ENCODE data around the gene UBQLN1.
"Not testable (repeated sequence)": the region's sequence is repeated elsewhere in the genome, so short reads cannot be mapped to it uniquely, and the experiment has no call there.

UBQLN1 gene

GRCh38 chr9:83708515-83709158 lies 879 bp upstream of the UBQLN1 start:
- Mint-ChIP-seq H3K4me3 (peak overlapping the region; percentile 96 to 97 (median 96)), H3K4me1 (peaks cover 18% of the 10 kb centered on the region), H3K36me3 (ENCODE audit: low read depth) (peaks cover 22% of the 10 kb centered on the region), H3K9me3 (no peaks in the 10 kb centered on the region), H3K27me3 (ENCODE audit: low read depth) (no peaks in the 10 kb centered on the region), H3K27ac (peak overlapping the region; percentile 97 to 99 (median 99))
- peak in 1 of 3 experiments; percentile 17 for TF ChIP-seq CTCF (IDR thresholded peaks at IDR 0.05; ENCODE audit: unreplicated experiment in 3 of 3)

GRCh38 chr9:83707518-83707767 lies 315 bp downstream of the UBQLN1 start:
- Mint-ChIP-seq H3K27me3 (ENCODE audit: low read depth) (no peaks in the 10 kb centered on the region), H3K4me3 (peak overlapping the region; percentile 96 to 97 (median 96)), H3K36me3 (ENCODE audit: low read depth) (peaks cover 25% of the 10 kb centered on the region), H3K4me1 (peaks cover 18% of the 10 kb centered on the region), H3K27ac (peak overlapping the region; percentile 97 to 99 (median 99)), H3K9me3 (no peaks in the 10 kb centered on the region)
- TF ChIP-seq CTCF (IDR thresholded peaks at IDR 0.05; ENCODE audit: unreplicated experiment in 3 of 3): no peak

GRCh38 chr9:83706676-83707517 lies 861 bp downstream of the UBQLN1 start:
- Mint-ChIP-seq H3K27me3 (ENCODE audit: low read depth) (no peaks in the 10 kb centered on the region), H3K9me3 (no peaks in the 10 kb centered on the region), H3K4me1 (peaks cover 18% of the 10 kb centered on the region)

GRCh38 chr9:83705219-83705651 lies 2.5 kb downstream of the UBQLN1 start:
- H3K4me3 Mint-ChIP-seq: peak overlapping the region; percentile 96 to 97 (median 96)
- H3K36me3 Mint-ChIP-seq (ENCODE audit: low read depth): peaks cover 30% of the 10 kb centered on the region
- H3K4me1 Mint-ChIP-seq: peaks cover 28% of the 10 kb centered on the region
- H3K27ac Mint-ChIP-seq: peak overlapping the region; percentile 85 to 99 (median 96)
- H3K9me3 Mint-ChIP-seq; H3K27me3 Mint-ChIP-seq (ENCODE audit: low read depth): not testable (repeated sequence)

More at GRCh38 chr9:83706676-83707517, 861 bp downstream of the UBQLN1 start:
- TF ChIP-seq CTCF (IDR thresholded peaks at IDR 0.05; ENCODE audit: unreplicated experiment in 3 of 3): no peak
- peak overlapping the region; percentile 96 to 97 (median 96) for H3K4me3 Mint-ChIP-seq
- H3K27ac Mint-ChIP-seq: peak overlapping the region; percentile 85 to 99 (median 96)
- H3K36me3 Mint-ChIP-seq (ENCODE audit: low read depth): peaks cover 26% of the 10 kb centered on the region

- Mint-ChIP-seq H3K36me3 (ENCODE audit: low read depth) (peaks cover 29% of the 10 kb centered on the region), H3K4me1 (peaks cover 31% of the 10 kb centered on the region), H3K4me3 (no peak overlapping the region), H3K9me3 (no peaks in the 10 kb centered on the region), H3K27me3 (ENCODE audit: low read depth) (no peaks in the 10 kb centered on the region), H3K27ac (no peak overlapping the region)
- TF ChIP-seq CTCF (IDR thresholded peaks at IDR 0.05; ENCODE audit: unreplicated experiment in 3 of 3): no peak
These were observed 6.0 kb downstream of the UBQLN1 start for GRCh38 chr9:83701769-83702168.

GRCh38 chr9:83701286-83701685 lies 6.5 kb downstream of the UBQLN1 start:
- Mint-ChIP-seq H3K27ac (no peak overlapping the region), H3K4me1 (peaks cover 26% of the 10 kb centered on the region)

More at GRCh38 chr9:83701286-83701685, 6.5 kb downstream of the UBQLN1 start:
- H3K4me3 Mint-ChIP-seq: no peak overlapping the region
- peaks cover 24% of the 10 kb centered on the region for H3K36me3 Mint-ChIP-seq (ENCODE audit: low read depth)
- no peak for TF ChIP-seq CTCF (IDR thresholded peaks at IDR 0.05; ENCODE audit: unreplicated experiment in 3 of 3)
- no peaks in the 10 kb centered on the region for H3K9me3 Mint-ChIP-seq
- no peaks in the 10 kb centered on the region for H3K27me3 Mint-ChIP-seq (ENCODE audit: low read depth)
